ENCODE data around the gene XCL2. TPM values are rescaled to one million over a fixed set of nuclear protein-coding genes. Genes with fewer than 3 reads are reported as not detected.

XCL2 gene
- total RNA-seq, 1 experiment from 2014 or later = not detected

- CTCF ChIA-PET = no interaction called here
- H3K4me3 Mint-ChIP-seq = no peak overlapping the region
- TF ChIP-seq TEAD1 (CRISPR knock-in tag; IDR thresholded peaks at IDR 0.05) = no peak
- TF ChIP-seq FOXK1 (CRISPR knock-in tag; IDR thresholded peaks at IDR 0.05) = no peak
- no peak for TF ChIP-seq ZNF317 (CRISPR knock-in tag; IDR thresholded peaks at IDR 0.05; ENCODE audit: borderline replicate concordance, low read depth)
- no peak for TF ChIP-seq ATF6 (CRISPR knock-in tag; IDR thresholded peaks at IDR 0.05)
- TF ChIP-seq OVOL2 (CRISPR knock-in tag; IDR thresholded peaks at IDR 0.05; ENCODE audit: borderline replicate concordance) = no peak
- TF ChIP-seq ZNF425 (CRISPR knock-in tag; conservative IDR thresholded peaks at IDR 0.05) = no peak
- no peak for TF ChIP-seq SMAD4 (CRISPR knock-in tag; IDR thresholded peaks at IDR 0.05)
- no peak for TF ChIP-seq MXD4 (CRISPR knock-in tag; IDR thresholded peaks at IDR 0.05; ENCODE audit: borderline replicate concordance)
- no peak for TF ChIP-seq ELF4 (CRISPR knock-in tag; IDR thresholded peaks at IDR 0.05; ENCODE audit: low read depth)
These were observed 52.2 kb downstream of the XCL2 start for GRCh38 chr1:168491527-168492164.

More at GRCh38 chr1:168491527-168492164, 52.2 kb downstream of the XCL2 start:
- POLR2A ChIA-PET = no interaction called here
- H3K9me3 Mint-ChIP-seq = no peaks in the 10 kb centered on the region
- DNase-seq (ENCODE audit: low spot score) = no peak
- no peaks in the 10 kb centered on the region for H3K4me1 Mint-ChIP-seq
- ATAC-seq = no peak
- no peak overlapping the region for H3K27ac Mint-ChIP-seq
- no peaks in the 10 kb centered on the region for H3K27me3 Mint-ChIP-seq (ENCODE audit: low read depth)
- H3K36me3 Mint-ChIP-seq = no peaks in the 10 kb centered on the region

Other genes with a start within 250 kb of the XCL2 start
- 0.53 to 1.1 TPM (median 0.73 TPM) in 3 replicates for gene XCL1, start 32.6 kb upstream of the XCL2 start, total RNA-seq (2021)
- gene DPT, start 185.2 kb upstream of the XCL2 start, total RNA-seq (2021) = 0.11 TPM in 1 of 3 replicates, not detected in the others